Measurements from ENCODE around the gene ATG9B. TPM values are rescaled to one million over a fixed set of nuclear protein-coding genes. Genes with fewer than 3 reads are reported as not detected.

The ATG9B gene
- total RNA-seq, 6 experiments from 2014 or later, result 0.11 to 0.94 (median 0.18) TPM

- no peaks in the 10 kb centered on the region for H3K27me3 Mint-ChIP-seq (ENCODE audit: insufficient read depth)
- H3K4me1 Mint-ChIP-seq (ENCODE audit: low read depth), result peaks cover 23% of the 10 kb centered on the region
Observed at GRCh38 chr7:151034312-151035025, 10.2 kb upstream of the ATG9B start.

GRCh38 chr7:151033864-151034249, 9.6 kb upstream of the ATG9B start:
- H3K4me3 Mint-ChIP-seq, result no peak overlapping the region
- H3K27ac Mint-ChIP-seq, result no peak overlapping the region
- no peaks in the 10 kb centered on the region for H3K27me3 Mint-ChIP-seq (ENCODE audit: insufficient read depth)
- H3K36me3 Mint-ChIP-seq (ENCODE audit: low read depth), result peaks cover 4% of the 10 kb centered on the region
- peaks cover 23% of the 10 kb centered on the region for H3K4me1 Mint-ChIP-seq (ENCODE audit: low read depth)
- no peak for TF ChIP-seq CTCF (IDR thresholded peaks at IDR 0.05)
- no peak for DNase-seq
- H3K9me3 Mint-ChIP-seq, result no peaks in the 10 kb centered on the region

More at GRCh38 chr7:151034312-151035025, 10.2 kb upstream of the ATG9B start:
- no peak for DNase-seq
- Mint-ChIP-seq H3K9me3 (no peaks in the 10 kb centered on the region), H3K4me3 (no peak overlapping the region), H3K36me3 (ENCODE audit: low read depth) (no peaks in the 10 kb centered on the region), H3K27ac (no peak overlapping the region)
- no peak for TF ChIP-seq CTCF (IDR thresholded peaks at IDR 0.05)

GRCh38 chr7:151032936-151033863, 8.9 kb upstream of the ATG9B start:
- Mint-ChIP-seq H3K36me3 (ENCODE audit: low read depth) (peaks cover 7% of the 10 kb centered on the region), H3K4me3 (no peak overlapping the region), H3K9me3 (no peaks in the 10 kb centered on the region), H3K4me1 (ENCODE audit: low read depth) (peaks cover 21% of the 10 kb centered on the region), H3K27ac (no peak overlapping the region), H3K27me3 (ENCODE audit: insufficient read depth) (no peaks in the 10 kb centered on the region)
- TF ChIP-seq CTCF (IDR thresholded peaks at IDR 0.05), result peak; percentile 41
- DNase-seq, result no peak

GRCh38 chr7:151031011-151031410, 6.7 kb upstream of the ATG9B start:
- Mint-ChIP-seq H3K36me3 (ENCODE audit: low read depth) (peaks cover 7% of the 10 kb centered on the region), H3K27me3 (ENCODE audit: insufficient read depth) (no peaks in the 10 kb centered on the region), H3K27ac (no peak overlapping the region), H3K4me1 (ENCODE audit: low read depth) (peaks cover 37% of the 10 kb centered on the region), H3K9me3 (no peaks in the 10 kb centered on the region), H3K4me3 (no peak overlapping the region)
- no peak for TF ChIP-seq CTCF (IDR thresholded peaks at IDR 0.05)
- no peak for DNase-seq

- Mint-ChIP-seq H3K27ac (peak overlapping the region; percentile 95), H3K27me3 (ENCODE audit: insufficient read depth) (peaks cover 3% of the 10 kb centered on the region; the same call in 1 of the 2 replicates), H3K36me3 (ENCODE audit: low read depth) (peaks cover 7% of the 10 kb centered on the region), H3K4me1 (ENCODE audit: low read depth) (peaks cover 43% of the 10 kb centered on the region), H3K4me3 (peak overlapping the region; percentile 97), H3K9me3 (no peaks in the 10 kb centered on the region)
- DNase-seq, result no peak
- no peak; the same call in 1 of the 2 replicates for TF ChIP-seq CTCF (IDR thresholded peaks at IDR 0.05)
Observed at GRCh38 chr7:151028948-151029501, 4.7 kb upstream of the ATG9B start.
